HL-60 (cell line): ENCODE results near the gene EFNA5.

ENCODE experiments used
- GABPA ChIP-seq: IDR thresholded peaks from 2 replicates; pipeline ENCODE4 v1.6.1; 2012; ENCODE audit warnings: low read depth
- POLR2AphosphoS5 ChIP-seq: IDR thresholded peaks from 2 replicates; pipeline ENCODE4 v1.6.1; 2012; ENCODE audit warnings: low read depth
- SPI1 ChIP-seq: IDR thresholded peaks from 2 replicates; pipeline ENCODE4 v1.6.1; 2012; ENCODE audit warnings: low read depth, mild to moderate bottlenecking, borderline replicate concordance
- TF ChIP-seq, protein P1 (sequence below): IDR thresholded peaks from one replicate; pipeline ENCODE4 v1.5.1; 2011; ENCODE audit warnings: low read length, control low read depth, inconsistent platforms; ENCODE audit not compliant: insufficient read depth
- TF ChIP-seq, protein P2 (sequence below): IDR thresholded peaks from 2 replicates; pipeline ENCODE4 v1.6.1; 2012; ENCODE audit warnings: low read depth; ENCODE audit not compliant: insufficient replicate concordance

- TF ChIP-seq, protein P1, sequence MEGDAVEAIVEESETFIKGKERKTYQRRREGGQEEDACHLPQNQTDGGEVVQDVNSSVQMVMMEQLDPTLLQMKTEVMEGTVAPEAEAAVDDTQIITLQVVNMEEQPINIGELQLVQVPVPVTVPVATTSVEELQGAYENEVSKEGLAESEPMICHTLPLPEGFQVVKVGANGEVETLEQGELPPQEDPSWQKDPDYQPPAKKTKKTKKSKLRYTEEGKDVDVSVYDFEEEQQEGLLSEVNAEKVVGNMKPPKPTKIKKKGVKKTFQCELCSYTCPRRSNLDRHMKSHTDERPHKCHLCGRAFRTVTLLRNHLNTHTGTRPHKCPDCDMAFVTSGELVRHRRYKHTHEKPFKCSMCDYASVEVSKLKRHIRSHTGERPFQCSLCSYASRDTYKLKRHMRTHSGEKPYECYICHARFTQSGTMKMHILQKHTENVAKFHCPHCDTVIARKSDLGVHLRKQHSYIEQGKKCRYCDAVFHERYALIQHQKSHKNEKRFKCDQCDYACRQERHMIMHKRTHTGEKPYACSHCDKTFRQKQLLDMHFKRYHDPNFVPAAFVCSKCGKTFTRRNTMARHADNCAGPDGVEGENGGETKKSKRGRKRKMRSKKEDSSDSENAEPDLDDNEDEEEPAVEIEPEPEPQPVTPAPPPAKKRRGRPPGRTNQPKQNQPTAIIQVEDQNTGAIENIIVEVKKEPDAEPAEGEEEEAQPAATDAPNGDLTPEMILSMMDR: no peak
- no peak for TF ChIP-seq GABPA
- TF ChIP-seq, protein P2, sequence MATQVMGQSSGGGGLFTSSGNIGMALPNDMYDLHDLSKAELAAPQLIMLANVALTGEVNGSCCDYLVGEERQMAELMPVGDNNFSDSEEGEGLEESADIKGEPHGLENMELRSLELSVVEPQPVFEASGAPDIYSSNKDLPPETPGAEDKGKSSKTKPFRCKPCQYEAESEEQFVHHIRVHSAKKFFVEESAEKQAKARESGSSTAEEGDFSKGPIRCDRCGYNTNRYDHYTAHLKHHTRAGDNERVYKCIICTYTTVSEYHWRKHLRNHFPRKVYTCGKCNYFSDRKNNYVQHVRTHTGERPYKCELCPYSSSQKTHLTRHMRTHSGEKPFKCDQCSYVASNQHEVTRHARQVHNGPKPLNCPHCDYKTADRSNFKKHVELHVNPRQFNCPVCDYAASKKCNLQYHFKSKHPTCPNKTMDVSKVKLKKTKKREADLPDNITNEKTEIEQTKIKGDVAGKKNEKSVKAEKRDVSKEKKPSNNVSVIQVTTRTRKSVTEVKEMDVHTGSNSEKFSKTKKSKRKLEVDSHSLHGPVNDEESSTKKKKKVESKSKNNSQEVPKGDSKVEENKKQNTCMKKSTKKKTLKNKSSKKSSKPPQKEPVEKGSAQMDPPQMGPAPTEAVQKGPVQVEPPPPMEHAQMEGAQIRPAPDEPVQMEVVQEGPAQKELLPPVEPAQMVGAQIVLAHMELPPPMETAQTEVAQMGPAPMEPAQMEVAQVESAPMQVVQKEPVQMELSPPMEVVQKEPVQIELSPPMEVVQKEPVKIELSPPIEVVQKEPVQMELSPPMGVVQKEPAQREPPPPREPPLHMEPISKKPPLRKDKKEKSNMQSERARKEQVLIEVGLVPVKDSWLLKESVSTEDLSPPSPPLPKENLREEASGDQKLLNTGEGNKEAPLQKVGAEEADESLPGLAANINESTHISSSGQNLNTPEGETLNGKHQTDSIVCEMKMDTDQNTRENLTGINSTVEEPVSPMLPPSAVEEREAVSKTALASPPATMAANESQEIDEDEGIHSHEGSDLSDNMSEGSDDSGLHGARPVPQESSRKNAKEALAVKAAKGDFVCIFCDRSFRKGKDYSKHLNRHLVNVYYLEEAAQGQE: no peak
- TF ChIP-seq SPI1: no peak
- TF ChIP-seq POLR2AphosphoS5: no peak
These were observed 110.4 kb downstream of the EFNA5 start for GRCh38 chr5:107560377-107560776.
